ENCODE results near the gene HOXD4.

HOXD4 gene

DNA sequence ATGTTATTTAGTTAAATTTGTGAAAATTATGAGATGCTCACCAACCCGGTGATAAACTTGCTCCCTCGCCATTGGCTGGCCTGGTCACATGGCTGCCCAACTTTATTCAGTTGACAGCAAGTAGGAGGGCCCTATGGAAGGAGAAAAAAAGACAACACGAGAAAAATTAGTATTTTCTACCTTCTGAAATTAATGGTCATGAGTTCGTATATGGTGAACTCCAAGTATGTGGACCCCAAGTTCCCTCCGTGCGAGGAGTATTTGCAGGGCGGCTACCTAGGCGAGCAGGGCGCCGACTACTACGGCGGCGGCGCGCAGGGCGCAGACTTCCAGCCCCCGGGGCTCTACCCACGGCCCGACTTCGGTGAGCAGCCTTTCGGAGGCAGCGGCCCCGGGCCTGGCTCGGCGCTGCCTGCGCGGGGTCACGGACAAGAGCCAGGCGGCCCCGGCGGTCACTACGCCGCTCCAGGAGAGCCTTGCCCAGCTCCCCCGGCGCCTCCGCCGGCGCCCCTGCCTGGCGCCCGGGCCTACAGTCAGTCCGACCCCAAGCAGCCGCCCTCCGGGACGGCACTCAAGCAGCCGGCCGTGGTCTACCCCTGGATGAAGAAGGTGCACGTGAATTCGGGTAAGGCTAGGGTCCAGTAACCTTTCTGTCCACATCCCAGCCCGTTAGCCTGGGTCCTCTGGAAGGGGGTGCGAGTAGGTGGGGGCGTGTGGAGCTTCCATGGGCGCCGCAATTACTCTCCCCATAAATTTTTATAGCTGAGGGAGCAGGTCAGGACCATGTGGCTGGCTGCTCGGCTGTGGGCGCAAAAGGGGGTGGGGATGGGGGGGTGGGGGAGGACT, at the start of gene HOXD4:
TSS of gene HOXD4 (plus strand) at position 109 of the 846 bp plus-strand sequence. CDS start at position 193, 84 bp downstream.
- TF ChIP-seq, protein P1, sequence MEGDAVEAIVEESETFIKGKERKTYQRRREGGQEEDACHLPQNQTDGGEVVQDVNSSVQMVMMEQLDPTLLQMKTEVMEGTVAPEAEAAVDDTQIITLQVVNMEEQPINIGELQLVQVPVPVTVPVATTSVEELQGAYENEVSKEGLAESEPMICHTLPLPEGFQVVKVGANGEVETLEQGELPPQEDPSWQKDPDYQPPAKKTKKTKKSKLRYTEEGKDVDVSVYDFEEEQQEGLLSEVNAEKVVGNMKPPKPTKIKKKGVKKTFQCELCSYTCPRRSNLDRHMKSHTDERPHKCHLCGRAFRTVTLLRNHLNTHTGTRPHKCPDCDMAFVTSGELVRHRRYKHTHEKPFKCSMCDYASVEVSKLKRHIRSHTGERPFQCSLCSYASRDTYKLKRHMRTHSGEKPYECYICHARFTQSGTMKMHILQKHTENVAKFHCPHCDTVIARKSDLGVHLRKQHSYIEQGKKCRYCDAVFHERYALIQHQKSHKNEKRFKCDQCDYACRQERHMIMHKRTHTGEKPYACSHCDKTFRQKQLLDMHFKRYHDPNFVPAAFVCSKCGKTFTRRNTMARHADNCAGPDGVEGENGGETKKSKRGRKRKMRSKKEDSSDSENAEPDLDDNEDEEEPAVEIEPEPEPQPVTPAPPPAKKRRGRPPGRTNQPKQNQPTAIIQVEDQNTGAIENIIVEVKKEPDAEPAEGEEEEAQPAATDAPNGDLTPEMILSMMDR (IDR thresholded peaks at IDR 0.05): no peak

DNA sequence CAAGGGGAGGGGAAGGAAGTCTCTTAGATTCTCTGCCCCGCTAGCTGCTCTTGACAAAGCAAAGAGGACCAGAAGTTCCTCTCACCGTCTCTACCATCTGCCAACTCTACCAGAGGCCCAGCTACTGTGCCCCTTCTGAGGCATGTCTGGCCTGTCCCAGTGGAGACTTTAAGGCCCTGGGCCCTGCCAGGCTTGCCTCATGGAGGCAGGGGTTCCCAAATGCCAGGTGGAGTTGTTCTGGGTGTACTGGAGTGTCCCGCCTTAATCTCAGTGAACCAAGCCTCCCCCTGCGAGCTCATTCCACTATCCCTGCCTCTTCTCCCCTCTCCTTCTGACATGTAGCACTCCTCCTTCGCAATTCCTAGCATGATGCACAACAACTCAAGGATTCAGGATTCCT, 49.5 kb upstream of the HOXD4 start:
- TF ChIP-seq, protein P1 (IDR thresholded peaks at IDR 0.05): no peak

DNA sequence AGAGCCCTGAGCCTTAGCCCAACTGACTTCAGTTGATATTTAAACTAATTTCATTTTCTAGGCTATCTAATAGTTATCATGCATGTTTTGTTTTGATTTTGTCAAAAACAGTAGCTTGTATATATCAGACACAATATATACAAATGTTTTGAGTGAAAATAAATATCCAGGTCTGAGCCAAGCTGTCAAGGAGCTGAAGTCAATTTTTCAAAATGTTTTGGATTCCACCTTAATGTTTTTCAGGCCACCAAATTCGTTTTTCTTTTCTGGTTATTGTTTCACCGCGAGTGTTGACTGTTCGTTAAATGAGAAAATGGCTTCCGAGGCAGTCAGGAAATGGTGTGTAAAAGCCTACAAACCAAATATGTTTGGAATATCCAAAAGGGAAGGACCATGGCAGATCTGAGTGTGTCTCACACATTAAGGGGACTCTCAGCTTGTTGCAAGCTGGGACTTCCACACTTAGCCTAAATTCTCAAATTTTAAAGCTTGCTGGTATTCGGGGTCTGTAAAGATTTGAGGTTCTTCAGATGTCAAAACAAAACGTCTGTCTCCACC, 49.0 kb upstream of the HOXD4 start:
- TF ChIP-seq, protein P1 (IDR thresholded peaks at IDR 0.05): no peak

DNA sequence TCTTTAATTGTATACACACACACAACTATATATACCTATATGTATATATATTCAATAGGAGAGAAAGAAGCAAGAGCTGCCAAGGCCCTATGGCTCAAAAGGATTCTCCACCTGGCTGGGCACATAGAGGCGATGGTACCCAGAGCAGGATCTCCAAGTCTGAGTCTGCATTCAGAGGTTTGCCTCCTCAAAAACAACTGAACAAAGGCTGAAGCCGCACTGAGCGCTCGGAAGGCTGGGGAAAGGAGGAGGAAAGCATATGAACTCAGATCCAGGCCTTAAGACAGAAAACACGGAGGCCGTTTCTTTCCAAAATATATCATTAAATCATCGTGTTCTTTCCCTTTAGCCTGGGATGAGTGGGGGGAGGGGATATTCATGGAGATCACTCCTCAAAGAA, 48.2 kb upstream of the HOXD4 start:
- TF ChIP-seq, protein P1 (IDR thresholded peaks at IDR 0.05): no peak

DNA sequence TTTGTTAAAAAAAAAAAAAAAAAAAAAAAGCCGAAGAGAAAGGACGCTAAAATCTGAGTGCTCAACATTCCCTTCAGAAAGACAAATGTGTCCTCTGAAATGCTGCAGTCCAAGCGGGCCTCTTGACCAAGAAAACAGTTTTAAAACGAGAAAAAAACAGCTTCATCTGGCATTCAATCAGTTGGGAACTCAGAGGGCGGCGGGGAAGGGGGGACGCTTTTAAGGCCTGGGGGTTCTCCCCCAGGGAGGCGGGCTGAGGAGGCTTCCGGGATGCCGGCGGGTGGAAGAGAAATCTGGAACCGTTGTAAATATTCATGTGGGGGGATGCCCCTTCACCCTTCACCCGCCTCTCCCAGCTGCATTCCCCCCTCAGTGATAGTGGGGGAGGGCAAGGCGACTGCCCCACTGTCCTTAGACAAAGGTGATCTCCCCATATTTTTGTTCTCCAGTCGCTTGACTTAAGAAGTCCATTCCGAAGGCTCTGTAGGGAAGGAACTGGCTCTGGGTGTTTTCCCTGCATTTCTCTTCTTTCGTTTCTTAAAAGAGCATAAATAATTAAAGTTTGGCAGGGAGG, 47.5 kb upstream of the HOXD4 start:
- TF ChIP-seq, protein P1 (IDR thresholded peaks at IDR 0.05): no peak

GRCh38 chr2:176104316-176105077, 46.9 kb upstream of the HOXD4 start:
- TF ChIP-seq, protein P1 (IDR thresholded peaks at IDR 0.05): no peak

DNA sequence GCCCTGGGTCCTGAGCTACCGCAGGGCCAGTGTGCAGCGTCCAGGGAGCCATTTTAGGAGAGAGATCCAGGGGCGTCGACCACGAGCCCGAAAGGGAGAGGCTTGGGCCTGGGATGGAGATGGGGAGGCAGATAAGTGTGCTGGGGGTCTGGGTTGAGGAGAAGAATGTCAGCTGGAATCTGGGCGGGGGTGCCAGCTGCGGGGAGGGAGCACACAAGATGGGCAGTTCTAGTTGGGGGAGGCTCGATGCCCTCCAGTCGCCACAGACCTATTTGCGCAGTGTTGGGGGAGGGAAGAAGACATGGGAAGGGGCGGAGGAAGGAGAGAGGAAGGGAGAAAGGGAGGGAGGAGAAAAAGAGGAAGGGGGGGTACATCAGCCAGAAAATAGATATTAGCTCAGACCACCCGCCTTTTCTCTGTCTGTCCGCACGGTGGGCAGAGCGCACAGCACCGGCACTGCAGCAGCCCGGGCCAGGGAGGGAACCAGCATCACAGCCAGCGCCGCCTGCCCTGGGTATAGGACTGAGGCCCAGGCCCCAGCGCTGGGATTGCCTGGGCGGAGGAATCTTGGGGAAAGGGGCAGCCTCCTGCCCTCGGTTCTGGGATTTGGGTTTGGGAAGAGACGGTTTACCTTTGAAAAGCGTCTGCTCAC, 46.1 kb upstream of the HOXD4 start:
- TF ChIP-seq, protein P1 (IDR thresholded peaks at IDR 0.05): no peak

Measured in LNCAP (cell line).